GM19238 (cell line): ENCODE results near the gene FAM187B.

Experiments used
- DNase-seq: peaks from one replicate; pipeline ENCODE4 v3.0.0; 2011; ENCODE audit warnings: low spot score; ENCODE audit not compliant: insufficient read length

FAM187B gene

DNA sequence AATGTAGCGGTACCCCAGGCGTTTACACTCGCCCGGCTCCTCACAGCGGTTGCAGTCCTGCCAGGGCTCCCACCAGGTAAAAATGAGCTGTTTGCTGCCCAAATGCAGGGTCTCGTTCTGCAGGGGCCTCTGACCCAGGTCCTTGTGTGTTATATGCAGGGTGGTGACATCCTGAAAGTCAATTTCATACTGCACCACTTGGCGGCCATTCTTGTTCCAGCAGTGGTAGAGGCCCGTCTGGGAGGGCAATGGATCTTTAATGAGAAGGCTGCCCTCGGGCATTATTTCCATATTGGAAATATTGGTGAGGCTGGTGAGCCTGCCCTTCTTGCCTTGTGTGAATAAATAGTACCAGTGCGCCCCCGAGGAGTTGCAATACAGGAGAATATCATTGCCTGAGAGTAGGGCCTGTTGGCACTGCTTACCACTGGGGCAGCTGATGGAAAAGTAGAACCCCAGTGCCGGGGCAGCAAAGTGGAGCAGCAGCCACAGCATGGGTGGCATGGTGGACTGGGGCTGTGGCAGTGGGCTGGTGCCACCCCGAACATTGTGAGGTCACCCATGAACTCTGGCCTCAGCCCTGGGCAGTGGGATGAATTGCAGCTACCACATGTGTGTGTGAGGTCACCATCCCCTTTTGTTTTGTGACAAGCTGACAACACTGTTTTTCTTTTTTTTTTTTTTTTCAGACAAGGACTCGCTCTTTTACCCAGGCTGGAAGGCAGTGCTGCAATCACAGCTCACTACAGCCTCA is at the start of gene FAM187B:
Gene FAM187B, minus strand, starts transcription at position 563 of the 754 bp plus-strand sequence. Its CDS starts 59 bp downstream, at position 504.
- no peak for DNase-seq

DNA sequence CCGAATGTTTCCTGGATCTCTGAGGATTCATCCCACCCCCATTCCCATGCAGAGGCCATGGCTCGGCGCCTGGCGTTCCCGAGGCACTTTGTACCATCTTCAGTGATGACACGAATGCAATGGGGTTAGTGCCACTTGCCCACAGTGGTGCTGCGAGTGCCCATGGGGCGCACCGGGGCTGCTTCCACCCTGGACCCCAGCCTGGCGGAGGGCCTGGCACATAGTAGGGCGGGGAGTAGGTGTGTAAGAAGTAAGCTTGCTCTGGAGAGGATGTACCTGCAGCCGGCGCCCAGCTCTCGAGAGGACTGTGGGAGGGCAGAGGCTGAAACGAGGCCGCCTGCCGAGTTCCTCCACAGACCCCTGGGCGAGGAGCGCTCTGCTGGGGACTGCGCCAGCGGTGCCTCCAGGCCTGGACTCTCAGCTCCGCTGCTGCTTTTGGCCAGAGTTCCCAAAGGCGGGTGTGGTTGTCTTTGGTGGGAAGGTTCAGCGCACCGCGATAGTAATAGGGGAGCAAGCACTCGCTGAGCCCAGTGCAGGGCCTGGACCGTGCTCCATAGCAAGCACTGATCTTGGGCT is 48.3 kb upstream of the FAM187B start:
- DNase-seq, result no peak

DNA sequence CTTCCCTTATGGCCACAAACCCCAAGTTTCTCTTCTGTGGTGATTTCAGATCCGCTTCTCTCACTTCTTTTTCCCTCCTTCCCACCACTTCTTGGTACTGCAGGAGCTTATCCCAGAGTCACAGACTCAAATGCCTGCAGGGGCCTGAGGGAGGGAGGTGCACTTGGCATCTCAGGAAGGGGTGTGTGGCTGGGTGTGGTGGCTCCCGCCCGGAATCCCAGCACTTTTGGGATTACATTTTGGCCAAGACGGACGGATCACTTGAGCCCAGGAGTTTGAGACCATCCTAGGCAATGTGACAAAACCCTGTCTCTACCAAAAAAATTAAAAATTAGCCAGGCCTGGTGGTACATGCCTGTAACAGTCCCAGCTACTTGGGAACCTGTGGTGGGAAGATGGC is 45.8 kb upstream of the FAM187B start:
- DNase-seq, result no peak

DNA sequence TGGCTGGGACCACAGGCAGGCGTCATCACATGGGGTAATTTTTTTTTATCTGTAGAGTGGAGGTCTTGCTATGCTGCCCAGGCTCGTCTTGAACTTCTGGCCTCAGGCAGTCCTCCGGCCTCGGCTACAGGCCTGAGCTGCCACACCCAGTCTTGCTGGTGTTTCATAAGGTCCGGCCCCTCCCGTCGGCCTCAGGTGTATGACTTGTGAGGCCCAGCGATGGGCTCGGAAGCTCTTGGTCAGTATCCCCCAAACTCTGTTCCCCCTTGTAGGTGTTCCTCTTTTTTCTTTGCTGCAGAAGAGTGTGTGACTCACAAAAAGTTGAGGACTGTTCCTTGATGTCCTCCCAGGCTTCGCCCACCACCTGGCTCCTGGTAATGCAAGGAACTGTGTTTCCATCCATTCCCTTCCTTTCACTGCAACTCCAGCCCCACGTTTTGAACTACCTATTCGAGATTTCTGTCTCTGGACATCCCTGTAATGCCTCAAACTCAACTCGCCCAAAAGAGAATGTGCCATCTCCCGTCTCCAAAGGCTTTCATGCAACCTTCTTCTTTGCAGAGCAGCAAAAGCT is 45.2 kb upstream of the FAM187B start:
- no peak for DNase-seq

DNA sequence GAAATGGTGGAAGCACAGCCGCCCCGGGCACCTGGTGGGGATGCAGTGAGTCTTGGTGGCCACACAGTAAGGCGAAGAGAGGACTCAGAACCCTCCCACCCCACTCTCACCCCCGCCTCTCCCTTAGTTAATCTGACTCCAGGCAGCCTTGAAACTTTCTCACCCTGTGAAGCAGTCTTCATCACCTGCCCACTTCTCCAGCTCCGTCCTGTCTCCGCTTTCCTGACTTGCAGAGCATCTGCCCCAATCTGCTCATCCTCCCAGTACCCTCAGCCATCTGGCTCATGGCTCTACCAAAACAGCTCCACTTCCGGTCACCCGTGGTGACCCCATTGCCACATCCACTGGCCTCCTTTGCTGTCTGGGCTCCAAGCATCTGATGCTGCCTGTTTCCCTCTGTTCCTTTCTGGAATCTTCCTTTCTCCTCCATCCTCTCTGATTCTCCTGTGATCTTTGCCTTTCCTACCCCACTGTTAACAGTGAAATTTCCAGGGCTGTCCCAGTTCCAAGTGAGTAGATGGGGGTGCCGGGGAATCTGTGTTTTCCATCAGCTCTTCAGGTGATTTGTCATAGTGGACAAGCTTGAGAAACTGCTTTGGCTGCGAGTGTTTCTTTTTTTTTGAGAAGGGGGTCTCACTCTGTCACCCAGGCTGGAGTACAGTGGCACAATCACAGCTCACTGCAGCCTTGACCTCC is 44.6 kb upstream of the FAM187B start:
- no peak for DNase-seq

DNA sequence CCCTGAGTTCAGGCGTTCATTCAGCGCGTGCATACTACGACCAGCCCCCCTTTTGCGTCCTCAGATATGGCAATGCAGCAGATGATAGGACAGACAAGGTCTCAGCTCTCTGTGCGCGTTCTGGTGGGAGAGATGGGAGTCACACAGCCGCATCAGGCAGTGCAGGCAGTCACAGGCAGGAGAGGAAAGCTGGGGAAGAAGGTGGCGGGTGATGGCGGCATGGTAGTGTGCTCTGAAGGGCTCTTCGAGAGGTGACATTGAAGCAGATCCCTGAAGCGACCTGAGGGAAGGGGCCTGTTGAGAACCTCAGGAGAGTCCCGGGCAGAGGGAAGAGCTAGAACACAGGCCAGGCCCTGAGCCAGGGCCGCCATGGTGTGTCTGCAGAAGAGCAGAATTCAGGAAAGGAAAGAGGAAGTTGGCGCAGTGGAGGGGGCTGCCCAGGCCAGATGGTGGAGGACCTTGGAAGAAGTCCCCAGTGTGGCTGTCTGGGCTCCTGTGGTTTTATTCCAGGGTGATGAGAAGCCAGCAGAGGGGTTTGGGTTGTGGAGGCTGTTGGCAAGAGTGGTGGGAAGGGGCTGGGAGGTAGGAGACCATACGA is 43.7 kb upstream of the FAM187B start:
- DNase-seq, result no peak

DNA sequence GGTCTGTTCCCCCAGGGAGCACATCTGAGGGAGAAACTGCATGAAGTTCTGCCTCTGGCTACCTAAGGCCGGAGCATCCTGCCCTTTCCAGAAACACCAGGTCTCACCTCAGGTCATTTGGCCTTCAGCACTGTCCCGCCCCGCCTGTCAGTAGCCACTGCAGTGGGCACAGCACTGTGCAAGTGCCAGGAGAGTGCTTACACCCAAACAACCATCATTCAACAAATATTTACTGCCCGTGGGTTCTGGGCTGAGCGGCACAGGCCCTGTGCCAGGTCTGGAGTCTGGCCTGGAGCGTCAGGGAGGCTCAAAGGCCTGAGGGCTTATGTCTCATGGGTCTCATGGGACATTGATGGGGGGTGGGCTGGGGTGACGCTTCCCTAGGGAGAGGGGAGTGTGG is 43.0 kb upstream of the FAM187B start:
- DNase-seq, result no peak

DNA sequence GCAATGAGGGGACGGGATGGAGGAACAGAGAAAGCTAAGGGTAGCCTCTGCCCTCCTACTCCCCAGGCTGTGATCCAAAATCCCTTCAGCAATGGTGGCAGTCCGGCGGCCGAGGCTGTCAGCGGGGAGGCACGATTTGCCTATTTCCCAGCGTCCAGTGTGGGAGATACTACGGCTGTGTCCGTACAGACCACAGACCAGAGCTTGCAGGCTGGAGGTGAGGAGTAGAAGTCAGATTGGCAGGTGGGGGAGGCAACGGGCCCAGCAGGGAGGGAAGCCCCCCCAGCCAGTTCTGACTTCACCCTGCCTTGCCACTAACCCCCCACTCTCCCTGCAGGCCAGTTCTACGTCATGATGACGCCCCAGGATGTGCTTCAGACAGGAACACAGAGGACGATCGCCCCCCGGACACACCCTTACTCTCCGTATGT is 41.9 kb upstream of the FAM187B start:
- no peak for DNase-seq

DNA sequence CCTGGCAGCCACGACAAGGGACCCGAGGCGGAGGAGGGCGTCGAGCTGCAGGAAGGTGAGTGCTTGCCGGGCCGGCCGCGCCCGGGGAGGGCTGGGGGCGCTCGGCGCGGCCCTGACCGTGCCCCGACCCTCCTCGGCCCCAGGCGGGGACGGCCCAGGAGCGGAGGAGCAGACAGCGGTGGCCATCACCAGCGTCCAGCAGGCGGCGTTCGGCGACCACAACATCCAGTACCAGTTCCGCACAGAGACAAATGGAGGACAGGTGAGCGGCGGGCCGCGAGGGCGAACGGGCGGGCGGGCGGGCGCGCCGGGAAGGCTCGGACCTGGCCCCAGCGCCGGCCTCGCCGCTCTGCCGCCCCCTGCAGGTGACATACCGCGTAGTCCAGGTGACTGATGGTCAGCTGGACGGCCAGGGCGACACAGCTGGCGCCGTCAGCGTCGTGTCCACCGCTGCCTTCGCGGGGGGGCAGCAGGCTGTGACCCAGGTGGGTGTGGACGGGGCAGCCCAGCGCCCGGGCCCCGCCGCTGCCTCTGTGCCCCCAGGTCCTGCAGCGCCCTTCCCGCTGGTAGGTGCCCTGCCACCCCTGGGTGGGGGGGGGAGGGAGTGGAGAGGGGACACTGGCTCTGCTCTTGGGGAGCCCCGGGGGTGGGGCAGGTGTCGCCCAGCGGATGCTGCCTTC is 41.0 kb upstream of the FAM187B start:
- DNase-seq, result peak; percentile 78

DNA sequence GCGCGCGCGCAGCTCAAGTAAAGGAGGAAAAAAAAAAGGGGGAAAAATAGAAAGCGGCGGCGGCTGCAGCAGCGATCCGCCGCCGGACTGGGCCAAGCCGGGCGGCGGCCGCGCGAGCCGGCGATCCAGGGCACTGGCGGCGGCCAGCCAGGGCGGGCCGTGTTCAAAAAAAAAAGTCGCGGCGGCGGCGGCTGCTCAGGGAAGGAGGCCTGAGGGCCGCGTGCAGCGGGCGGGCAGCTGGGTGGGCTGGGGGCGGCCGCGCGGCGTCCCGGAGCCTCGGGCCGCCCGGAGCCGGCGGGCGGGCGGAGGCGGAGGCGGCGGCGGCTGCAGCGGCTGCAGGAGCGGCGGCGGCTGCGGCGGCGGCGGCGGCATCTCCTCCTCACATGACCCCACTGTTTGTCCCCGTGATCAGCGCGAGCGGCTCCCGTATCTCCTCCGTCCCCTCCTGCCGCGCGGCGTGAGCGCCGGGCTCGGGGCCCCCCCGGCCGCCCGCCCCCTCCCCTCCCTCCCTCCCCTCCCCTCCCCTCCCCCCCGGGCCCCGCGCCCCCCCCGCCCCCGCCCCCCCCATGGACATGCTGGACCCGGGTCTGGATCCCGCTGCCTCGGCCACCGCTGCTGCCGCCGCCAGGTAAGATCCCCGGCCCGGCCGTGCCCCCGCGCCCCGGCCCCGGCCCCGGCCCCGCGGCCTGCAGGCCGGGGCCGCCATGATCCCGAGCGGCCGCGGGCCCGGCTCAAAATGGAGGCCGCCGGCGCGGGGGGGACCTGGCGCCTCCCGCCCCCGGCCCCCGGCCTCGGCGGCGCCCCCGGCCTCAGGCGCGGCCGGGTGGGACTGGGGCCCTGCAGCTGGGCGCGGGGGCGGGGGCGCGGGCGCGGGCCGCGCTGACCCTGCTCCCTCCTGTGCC is 40.2 kb upstream of the FAM187B start, which contains the start of gene USF2:
Gene USF2, plus strand, starts transcription at position 427 of the 902 bp plus-strand sequence. Its CDS starts 140 bp downstream, at position 567.
- DNase-seq, result peak; percentile 79

DNA sequence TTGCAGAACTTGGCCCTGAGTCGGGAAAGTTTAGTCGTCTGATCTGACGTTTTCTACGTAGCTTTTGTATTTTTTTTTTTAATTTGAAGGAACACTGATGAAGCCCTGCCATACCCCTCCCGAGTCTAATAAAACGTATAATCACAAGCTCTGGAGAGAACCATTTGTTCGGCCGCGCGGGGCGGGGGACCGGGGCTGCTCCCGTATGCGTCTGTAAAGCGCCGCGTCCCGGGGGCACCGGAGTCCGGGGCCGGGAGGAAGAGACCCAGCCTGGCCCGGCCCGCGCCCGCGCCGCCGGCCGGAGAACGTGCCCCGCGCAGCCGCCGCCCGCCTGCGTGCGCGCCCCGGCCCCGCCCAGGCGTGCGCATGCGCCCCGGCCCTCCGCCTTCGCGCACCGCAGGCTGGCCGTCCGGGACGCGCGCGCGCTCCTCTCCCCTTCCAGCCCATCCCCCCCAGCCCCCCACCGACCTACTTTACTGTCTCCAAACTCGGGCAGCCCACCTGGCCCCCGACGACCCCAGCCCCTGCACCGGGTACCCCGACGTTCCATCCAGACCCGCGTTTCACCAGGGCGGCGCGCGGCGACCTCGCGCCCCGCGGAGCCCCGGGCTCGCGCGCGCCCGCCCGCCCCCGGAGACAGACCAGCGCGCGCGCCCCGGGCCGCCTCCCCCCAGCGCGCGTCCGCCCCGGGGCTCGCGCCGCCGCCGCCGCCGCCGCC is 39.4 kb upstream of the FAM187B start:
- peak; percentile 94 for DNase-seq

DNA sequence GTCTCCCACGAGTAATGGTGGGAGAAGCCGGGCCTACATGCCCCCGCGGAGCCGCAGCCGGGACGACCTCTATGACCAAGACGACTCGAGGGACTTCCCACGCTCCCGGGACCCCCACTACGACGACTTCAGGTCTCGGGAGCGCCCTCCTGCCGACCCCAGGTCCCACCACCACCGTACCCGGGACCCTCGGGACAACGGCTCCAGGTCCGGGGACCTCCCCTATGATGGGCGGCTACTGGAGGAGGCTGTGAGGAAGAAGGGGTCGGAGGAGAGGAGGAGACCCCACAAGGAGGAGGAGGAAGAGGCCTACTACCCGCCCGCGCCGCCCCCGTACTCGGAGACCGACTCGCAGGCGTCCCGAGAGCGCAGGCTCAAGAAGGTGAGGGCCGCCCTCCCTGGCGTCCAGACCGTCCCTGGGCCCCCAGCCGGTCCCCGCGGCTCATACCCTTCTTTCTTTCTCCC is 38.8 kb upstream of the FAM187B start:
- no peak for DNase-seq

DNA sequence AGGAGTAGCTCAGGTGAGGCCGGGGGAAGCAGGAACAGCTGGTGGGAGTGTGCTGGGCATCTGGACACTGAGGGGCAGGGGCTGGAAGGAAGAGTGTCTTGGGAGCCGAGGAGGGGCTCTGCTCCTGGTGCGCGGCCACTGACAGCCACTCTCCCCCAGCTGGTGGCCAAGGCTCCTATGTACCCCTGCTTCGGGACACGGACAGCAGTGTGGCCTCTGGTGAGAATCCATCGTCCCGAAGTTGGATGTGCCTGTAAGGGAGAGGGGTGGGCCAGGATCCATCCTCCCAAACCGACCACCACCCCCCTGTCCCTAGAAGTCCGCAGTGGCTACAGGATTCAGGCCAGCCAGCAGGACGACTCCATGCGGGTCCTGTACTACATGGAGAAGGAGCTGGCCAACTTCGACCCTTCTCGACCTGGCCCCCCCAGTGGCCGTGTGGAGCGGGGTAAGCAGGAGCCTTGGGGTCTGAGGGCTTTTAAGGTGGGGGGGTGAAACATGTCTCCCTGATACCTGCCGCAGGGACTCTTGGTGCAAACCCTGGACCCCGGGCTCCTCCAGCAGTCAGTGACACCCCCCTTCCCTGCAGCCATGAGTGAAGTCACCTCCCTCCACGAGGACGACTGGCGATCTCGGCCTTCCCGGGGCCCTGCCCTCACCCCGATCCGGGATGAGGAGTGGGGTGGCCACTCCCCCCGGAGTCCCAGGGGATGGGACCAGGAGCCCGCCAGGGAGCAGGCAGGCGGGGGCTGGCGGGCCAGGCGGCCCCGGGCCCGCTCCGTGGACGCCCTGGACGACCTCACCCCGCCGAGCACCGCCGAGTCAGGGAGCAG is 38.2 kb upstream of the FAM187B start:
- no peak for DNase-seq

DNA sequence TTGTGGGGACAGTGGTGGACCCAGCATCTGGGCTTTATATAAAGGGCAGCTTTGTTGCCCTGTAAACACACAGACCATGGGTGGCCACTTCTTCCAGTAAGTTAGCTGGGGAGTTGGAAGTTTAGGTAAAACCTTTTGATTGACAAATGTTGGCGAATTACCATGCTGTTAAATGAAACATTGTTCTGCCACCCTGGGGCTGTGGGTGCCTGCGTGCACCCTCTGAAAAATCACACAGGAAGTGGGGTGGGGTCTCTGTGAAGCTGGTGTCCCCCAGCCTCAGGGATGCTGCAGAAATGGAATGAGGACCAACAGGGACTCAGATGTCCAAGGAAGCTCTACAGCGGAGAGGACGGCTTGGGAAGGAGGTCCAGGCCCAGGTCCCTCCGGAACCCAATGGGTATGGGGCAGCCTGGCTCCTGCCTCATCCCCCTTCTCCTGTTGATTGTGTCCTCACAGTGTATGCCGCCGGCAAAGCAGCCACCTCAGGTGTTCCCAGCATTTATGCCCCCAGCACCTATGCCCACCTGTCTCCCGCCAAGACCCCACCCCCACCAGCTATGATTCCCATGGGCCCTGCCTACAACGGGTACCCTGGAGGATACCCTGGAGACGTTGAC is 37.5 kb upstream of the FAM187B start:
- no peak for DNase-seq

DNA sequence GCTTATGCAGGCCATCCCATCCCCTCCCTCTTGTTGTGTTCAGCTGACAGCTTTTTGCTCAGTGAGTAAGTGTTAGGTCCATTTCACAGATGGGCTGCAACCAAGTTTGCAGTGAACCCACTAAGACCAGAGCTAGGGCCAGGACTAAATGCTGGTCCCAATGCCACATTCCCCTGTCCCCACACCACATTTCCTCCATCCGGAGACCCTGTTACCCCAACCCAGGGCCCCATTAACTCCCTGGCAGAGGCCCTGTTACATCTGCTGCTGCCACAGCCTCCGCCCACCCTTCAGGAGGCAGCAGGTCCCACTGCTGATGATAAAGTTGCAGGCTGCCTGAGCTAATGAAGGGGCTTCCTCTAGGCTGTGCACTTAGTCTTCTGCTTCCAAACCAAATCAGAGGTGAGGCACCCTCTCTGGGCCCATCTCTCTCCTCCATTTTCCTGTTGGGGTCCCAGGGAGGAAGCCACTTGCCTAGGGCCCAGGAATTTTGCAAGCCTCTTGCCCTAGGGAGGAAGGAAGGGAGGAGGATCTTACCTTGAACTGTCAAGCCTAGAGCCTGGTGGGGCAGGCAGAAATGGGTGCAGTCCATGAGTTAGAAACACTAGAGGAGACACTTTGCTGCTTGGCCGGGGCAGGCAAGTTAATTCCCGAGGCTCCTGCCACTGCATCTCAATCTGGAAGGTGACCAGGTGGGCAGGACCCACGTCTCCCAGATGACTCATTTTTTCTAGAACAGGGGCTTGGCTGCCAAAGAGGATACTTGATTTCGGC is 36.8 kb upstream of the FAM187B start:
- DNase-seq, result no peak

DNA sequence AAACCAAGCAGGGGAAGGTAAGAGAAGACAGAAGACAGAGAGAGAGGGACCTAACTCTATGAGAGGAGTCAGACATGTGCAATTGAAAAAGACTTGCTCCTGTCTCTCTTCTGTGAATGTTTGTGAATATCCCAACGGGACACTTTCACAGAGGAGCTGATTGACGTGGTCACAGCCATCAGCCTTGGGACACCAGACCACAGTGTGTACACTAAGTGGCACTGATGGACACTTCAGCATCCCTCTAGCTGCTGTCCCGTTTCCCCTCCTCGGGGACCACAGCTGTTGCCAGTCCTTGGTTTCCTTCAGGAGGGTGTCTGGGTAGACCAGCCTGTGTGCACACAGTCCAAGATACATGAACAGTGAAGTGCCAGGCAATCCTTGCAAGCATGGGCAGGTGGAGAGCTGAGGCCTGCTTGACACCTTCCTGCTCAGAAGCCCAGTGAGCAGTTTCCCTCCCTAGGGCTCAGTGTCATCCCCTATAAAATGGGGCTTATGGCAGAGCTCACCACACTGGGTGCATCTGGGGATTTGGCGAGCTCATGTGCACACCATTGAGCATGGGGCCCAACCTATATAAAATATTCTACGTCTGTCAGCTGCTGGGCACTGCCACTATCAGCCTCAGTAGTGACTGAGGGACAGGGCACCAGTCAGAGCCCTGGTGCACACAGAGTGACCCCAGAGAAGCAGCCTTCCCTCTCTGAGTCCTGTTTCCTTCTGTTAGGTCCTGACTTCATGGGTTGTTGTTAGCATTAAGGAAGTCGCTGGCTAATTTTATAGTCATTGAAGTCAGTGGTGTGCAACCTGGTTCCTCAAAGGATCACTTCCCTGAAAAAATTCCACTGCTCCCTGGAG is 36.0 kb upstream of the FAM187B start:
- DNase-seq, result no peak
